DND-41 (cell line): ENCODE data around the gene FAM162A.

ENCODE experiments used
- CTCF ChIP-seq: IDR thresholded peaks from 2 replicates; pipeline ENCODE4 v1.5.1; 2012; ENCODE audit warnings: borderline replicate concordance, low read length, moderate library complexity, mild to moderate bottlenecking; ENCODE audit not compliant: poor library complexity, severe bottlenecking; ENCODE audit errors: extremely low read depth
- EZH2 ChIP-seq: IDR thresholded peaks from 3 replicates; pipeline ENCODE4 v1.6.1; 2012; ENCODE audit warnings: borderline replicate concordance, low read depth, mild to moderate bottlenecking, moderate library complexity, low read length, inconsistent platforms; ENCODE audit not compliant: severe bottlenecking

- TF ChIP-seq CTCF (no peak), EZH2 (no peak)
Observed at GRCh38 chr3:122456074-122456473, 72.1 kb downstream of the FAM162A start.
